Chondrocyte (in vitro differentiated cells): ENCODE measurements around the gene KPNA1. TPM values are rescaled to one million over a fixed set of nuclear protein-coding genes. Genes with fewer than 3 reads are reported as not detected.

ENCODE experiments used
- DNase-seq: peaks from one replicate; pipeline ENCODE4 v3.0.0; 2021; ENCODE audit warnings: mixed read lengths, low spot score
- H3K27ac Mint-ChIP-seq: one replicate; pipeline ENCODE4 v1.8.0; 2021; ENCODE audit warnings: mild to moderate bottlenecking, moderate library complexity, mixed read lengths; ENCODE audit not compliant: unreplicated experiment
- H3K27me3 Mint-ChIP-seq: 2 replicates; pipeline ENCODE4 v1.8.0; 2021; ENCODE audit warnings: low read depth, mixed read lengths
- H3K36me3 Mint-ChIP-seq: 2 replicates; pipeline ENCODE4 v1.8.0; 2021; ENCODE audit warnings: low read depth, mixed read lengths
- H3K4me1 Mint-ChIP-seq: 2 replicates; pipeline ENCODE4 v1.8.0; 2021; ENCODE audit warnings: low read depth, mild to moderate bottlenecking, mixed read lengths
- H3K4me3 Mint-ChIP-seq: one replicate; pipeline ENCODE4 v1.8.0; 2021; ENCODE audit warnings: mild to moderate bottlenecking, moderate library complexity, mixed read lengths; ENCODE audit not compliant: unreplicated experiment
- H3K9me3 Mint-ChIP-seq: 2 replicates; pipeline ENCODE4 v1.8.0; 2021; ENCODE audit warnings: low read depth, mixed read lengths
- CTCF ChIP-seq: fragments of 200-600 bp; sonication (generic); IDR thresholded peaks from 2 replicates; pipeline ENCODE4 v1.5.0; 2021; ENCODE audit warnings: antibody characterized with exemption, mild to moderate bottlenecking, moderate library complexity
- total RNA-seq: library from RNA; stranded (reverse); gene quantifications from 3 replicates; pipeline ENCODE4 v1.2.1, GENCODE V29; 2021

The KPNA1 gene
- total RNA-seq, 1 donor from 2014 or later = 85.6 TPM

- Mint-ChIP-seq H3K27ac (peak overlapping the region; percentile 60), H3K36me3 (no peaks in the 10 kb centered on the region), H3K9me3 (no peaks in the 10 kb centered on the region), H3K4me3 (no peak overlapping the region), H3K4me1 (peaks cover 26% of the 10 kb centered on the region), H3K27me3 (no peaks in the 10 kb centered on the region)
- no peak for TF ChIP-seq CTCF
- DNase-seq = no peak
Observed at GRCh38 chr3:122484985-122485384, 29.8 kb downstream of the KPNA1 start.

GRCh38 chr3:122481390-122481789 lies 33.3 kb downstream of the KPNA1 start:
- H3K9me3 Mint-ChIP-seq = no peaks in the 10 kb centered on the region
- TF ChIP-seq CTCF = no peak
- peaks cover 33% of the 10 kb centered on the region for H3K4me1 Mint-ChIP-seq
- no peak overlapping the region for H3K27ac Mint-ChIP-seq
- no peak for DNase-seq
- peaks cover 2% of the 10 kb centered on the region for H3K36me3 Mint-ChIP-seq
- no peak overlapping the region for H3K4me3 Mint-ChIP-seq
- no peaks in the 10 kb centered on the region for H3K27me3 Mint-ChIP-seq

GRCh38 chr3:122476532-122476931 lies 38.2 kb downstream of the KPNA1 start:
- H3K9me3 Mint-ChIP-seq = no peaks in the 10 kb centered on the region
- H3K4me1 Mint-ChIP-seq = peaks cover 35% of the 10 kb centered on the region
- H3K27ac Mint-ChIP-seq = peak overlapping the region; percentile 34
- peaks cover 2% of the 10 kb centered on the region for H3K36me3 Mint-ChIP-seq
- no peak for TF ChIP-seq CTCF
- H3K27me3 Mint-ChIP-seq = no peaks in the 10 kb centered on the region
- no peak overlapping the region for H3K4me3 Mint-ChIP-seq
- no peak for DNase-seq

- DNase-seq = no peak
- H3K4me1 Mint-ChIP-seq = peaks cover 37% of the 10 kb centered on the region
- no peak overlapping the region for H3K27ac Mint-ChIP-seq
- H3K9me3 Mint-ChIP-seq = no peaks in the 10 kb centered on the region
- no peak overlapping the region for H3K4me3 Mint-ChIP-seq
- H3K27me3 Mint-ChIP-seq = no peaks in the 10 kb centered on the region
- TF ChIP-seq CTCF = no peak
- peaks cover 2% of the 10 kb centered on the region for H3K36me3 Mint-ChIP-seq
Observed at GRCh38 chr3:122475316-122475715, 39.4 kb downstream of the KPNA1 start.

- no peak for DNase-seq
- TF ChIP-seq CTCF = no peak
- H3K27ac Mint-ChIP-seq = peak overlapping the region; percentile 38
- H3K4me1 Mint-ChIP-seq = peaks cover 39% of the 10 kb centered on the region
- H3K36me3 Mint-ChIP-seq = peaks cover 4% of the 10 kb centered on the region
- H3K9me3 Mint-ChIP-seq = no peaks in the 10 kb centered on the region
- no peaks in the 10 kb centered on the region for H3K27me3 Mint-ChIP-seq
- H3K4me3 Mint-ChIP-seq = no peak overlapping the region
Observed at GRCh38 chr3:122469659-122470058, 45.1 kb downstream of the KPNA1 start.
